Activated CD4-positive, alpha-beta T cell treated with anti-CD3 and anti-CD28 coated beads, Interleukin-2, amount 50 U/mL, for 24 hours (primary cell): Measurements from ENCODE around the gene FBXO47.

ENCODE experiments used
- DNase-seq, 2 donors: peaks; one replicate each; pipeline ENCODE4 v3.0.0-alpha.2; 2020; ENCODE audit warnings: low read depth in 1 of 2, low spot score in 1 of 2

Gene FBXO47, protein sequence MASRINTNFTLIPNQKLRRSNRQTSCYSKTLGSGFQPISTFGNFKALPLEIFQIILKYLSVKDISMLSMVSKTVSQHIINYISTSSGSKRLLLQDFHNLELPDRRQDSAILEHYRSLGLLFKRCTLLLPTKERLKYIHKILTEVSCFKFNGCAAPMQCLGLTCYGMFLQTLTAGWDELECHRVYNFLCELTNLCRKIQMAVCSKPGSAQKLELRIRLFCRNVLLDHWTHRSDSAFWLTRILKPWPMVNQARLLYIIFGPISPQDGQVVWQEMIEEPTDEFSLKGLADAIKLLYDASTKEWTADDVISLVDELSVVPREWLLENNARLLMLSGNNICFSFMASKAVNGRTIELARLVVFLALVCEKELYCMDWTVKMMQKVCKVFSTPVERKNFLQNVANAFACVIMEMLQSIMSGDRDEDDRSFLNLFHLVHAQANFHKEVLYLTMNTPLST

DNA sequence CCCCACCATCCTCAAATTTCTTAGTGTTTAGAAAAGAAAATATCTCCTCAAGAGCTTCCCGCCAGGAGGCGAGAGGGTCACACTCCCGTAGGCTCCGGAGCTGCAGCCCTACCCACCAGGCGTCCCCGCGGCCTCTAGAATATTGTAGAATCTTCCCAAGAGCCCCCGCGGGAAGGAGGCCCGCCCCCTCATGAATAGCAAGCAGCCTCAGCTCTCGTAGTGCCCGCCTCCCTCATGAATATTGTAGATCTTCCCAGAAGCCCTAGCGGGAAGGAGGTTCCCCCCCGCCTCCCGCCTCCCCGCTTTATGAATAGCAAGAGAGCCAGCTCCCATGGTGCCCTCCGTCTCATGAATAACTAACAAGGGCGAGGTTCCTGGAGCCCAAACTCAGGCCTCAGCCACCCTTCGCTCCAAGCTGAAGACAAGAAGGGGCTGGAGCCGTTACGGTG is at the start of gene FBXO47:
Gene FBXO47 (minus strand): TSS at position 114 of the 449 bp plus-strand sequence. CDS start 4,378 bp downstream, outside the sequence.
- DNase-seq: peak; percentile 52 to 82

DNA sequence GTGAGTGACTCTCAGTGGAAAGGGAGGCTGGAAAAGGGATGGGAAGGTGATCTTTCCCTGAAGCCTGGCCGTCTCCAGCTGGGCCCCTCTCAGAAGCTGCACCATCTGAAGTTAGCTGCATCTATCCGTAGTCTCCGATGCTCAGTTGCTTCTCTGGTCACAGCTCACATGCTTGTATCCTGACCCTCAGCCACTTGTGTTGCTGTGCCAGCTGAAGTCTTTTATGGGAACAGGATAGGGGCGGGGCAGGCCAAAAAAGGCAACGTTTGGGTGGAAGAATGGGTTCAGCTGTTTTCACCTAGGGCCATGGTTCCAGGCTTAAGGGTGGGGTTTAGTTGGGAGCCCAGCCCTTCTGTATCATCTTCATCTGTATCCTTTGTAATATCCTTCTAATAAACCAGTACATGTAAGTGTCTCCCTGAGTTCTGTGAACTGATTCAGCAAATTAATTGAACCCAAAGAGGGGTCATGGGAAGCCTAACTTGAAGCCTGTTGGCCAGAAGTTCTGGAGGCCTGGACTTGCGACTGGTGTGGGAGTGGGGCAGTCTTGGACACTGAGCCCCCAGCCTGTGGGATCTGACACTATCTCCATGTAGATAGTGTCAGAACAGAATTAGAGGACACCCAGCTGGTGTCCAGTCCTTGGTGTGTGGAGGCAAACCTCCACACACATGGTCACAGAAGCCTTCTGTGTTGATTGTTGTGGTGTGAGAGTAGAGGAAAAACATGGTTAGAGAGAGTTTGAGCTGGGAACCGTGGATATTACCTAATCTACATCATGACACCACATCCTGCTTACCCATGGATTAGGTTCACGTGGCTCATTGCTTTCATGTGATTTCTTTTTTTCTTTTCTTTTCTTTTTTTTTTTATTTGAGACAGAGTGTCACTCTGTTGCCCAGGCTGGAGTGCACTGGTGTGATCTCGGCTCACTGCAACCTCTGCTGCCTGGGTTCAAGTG is 49.3 kb upstream of the FBXO47 start:
- no peak for DNase-seq

DNA sequence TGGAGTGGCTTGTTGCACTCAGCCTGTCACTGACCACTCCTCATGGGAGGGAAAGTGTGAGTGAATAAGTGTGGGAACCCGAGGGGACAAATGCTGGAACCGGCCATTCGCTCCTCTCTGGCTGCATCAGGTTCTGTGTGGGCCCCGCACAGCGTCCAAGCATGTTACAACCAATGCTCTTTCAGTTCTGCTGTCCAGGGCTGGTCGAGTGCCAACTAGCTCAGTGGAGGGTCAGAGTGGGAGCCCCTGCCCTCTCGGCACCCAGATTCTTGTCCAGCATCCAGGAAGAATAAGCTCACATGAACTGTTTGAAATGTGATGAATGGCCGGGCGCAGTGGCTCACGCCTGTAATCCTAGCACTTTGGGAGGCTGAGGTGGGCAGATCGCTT is 48.3 kb upstream of the FBXO47 start:
- no peak for DNase-seq

DNA sequence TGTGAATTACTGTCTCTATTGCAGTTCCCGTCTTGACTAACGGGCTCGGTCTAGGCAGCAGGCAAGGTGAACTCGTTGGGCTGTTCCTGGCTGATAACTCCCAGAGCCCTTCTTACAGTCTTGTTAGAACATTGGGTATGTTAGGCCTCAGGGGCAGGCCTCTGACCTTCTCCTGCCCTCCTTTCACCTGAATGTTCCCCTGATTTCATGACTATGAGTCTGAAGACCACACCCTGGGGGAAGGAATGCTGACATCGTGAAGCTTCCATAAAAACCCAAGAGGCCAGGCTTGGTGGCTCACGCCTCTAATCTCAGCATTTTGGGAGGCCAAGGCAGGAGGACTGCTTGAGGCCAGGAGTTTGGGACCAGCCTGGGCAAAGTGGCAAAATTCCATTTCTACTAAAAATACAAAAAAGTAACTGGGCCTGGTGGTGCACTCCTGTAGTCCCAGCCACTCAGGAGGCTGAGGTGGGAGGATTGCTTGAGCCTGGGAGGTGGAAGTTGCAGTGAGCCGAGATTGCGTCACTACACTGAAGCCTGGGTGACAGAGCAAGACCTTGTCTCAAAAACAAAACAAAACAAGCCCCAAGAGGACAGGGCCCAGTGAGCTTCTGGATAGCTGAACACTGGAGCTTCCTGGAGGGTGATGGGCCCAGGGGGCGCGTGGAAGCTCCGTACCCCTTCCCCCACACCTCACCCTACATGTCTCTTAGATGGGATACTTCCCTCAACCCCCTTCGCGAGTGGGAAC is 47.8 kb upstream of the FBXO47 start:
- no peak for DNase-seq

DNA sequence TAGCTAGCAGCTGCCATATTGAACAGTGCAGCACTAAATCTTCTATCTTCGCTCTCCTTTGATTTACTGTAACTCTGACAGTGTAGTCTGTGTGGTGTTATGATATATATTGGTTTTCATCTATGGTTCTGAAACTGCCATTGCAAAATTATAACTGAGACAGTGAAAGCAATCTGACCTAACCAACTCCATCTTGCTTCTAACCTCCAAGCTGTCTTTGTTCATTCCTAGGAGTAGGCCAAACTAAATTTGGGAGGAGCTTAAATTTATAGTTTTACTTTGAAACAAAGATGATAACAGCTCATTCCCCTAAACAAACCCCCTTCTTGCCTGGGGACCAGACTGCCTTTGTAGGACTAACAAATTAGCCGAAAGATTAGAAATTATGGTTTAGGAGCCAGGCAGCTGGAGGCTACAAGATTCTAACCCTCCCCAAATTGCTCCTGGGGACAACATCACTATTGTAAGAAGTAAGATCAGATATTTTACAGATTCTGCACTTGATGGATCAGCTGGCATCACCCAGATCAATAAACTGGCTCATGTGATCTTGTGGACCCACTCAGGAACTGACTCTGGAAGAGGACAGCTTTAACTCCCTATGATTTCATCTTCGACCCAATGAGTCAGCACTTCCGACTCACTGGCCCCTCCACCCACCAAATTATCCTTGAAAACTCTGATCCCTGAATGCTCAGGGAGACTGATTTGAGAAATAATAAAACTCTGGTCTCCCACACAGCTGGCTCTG is 47.0 kb upstream of the FBXO47 start:
- no peak for DNase-seq

DNA sequence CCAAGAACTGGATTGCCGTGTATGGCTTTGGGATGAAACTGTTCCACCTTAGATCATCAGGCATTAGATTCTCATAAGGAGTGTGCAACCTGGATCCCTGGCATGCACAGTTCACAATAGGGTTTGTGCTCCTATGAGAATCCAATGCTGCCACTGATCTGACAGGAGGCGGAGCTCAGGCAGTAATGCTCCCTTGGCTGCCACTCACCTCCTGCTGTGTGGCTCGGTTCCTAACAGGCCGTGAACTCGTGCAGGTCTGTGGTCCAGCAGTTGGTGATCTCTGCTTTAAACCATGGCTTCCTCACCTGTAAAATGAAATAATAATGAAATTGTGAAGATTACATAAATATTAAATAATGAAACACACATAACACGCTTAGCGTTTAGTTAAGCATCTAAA is 45.5 kb upstream of the FBXO47 start:
- DNase-seq: no peak

DNA sequence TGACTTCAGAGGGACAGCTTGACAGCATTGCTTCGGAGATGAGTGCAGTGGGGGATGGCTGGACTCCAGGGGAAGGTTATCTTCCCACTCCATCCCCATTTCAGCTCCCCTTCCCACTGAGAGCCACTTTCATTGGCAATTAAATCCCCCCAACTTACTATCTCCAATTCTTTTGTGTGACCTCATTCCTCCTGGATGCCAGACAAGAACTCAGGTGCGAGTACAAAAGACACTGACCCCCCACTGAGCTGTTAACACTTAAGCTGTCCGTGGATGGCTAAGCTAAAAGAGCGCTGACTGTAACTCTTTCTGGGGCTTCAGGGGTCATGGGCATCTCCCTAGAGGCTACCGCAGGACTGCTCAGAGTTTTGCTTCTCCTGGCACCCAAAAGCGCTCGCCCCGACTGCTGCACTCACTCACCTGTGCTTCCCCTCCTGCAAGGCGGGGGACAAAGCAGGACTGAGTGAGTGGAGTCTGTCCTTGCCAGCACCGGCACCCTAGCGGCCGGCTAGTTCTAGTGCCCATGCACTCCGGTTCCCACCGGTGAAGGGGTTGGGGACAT is 44.8 kb upstream of the FBXO47 start:
- no peak for DNase-seq

DNA sequence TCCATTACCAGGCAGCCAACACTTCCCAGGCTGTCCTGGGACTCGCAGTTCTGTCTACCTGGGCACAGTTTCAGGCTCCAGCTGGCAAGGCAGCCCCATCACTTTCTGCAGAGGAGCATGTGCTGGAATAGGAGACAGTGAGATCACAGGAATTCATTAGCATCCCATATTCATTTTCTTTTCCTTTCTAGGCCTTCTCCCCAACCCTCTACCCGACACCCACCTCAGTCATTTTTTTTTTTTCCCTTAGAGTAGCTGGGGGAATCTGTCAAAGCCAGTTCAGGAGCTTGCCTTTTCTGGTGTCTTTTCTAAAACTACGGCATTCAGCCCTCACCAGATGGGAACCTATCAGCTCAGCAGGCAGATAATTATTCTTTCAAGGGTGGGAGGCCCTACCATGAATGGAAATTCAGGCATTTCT is 42.4 kb upstream of the FBXO47 start:
- DNase-seq: no peak

DNA sequence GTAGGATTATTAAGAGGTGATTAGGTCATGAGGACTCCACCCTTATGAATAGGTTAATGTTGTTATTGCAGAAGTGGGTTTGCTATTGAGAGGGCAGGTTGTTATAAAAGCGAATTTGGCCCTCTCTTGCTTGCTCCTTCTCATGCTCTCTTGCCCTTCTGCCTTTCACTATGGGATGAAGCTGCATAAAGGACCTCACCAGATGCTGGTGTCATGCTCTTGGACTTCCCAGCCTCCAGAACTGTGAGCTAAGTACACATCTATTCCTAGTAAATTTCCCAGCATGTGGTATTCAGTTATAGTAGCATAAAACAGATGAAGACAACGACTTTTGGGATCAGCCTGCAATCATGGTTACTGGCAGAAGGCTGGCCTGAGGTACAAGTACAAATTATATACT is 41.4 kb upstream of the FBXO47 start:
- no peak for DNase-seq

DNA sequence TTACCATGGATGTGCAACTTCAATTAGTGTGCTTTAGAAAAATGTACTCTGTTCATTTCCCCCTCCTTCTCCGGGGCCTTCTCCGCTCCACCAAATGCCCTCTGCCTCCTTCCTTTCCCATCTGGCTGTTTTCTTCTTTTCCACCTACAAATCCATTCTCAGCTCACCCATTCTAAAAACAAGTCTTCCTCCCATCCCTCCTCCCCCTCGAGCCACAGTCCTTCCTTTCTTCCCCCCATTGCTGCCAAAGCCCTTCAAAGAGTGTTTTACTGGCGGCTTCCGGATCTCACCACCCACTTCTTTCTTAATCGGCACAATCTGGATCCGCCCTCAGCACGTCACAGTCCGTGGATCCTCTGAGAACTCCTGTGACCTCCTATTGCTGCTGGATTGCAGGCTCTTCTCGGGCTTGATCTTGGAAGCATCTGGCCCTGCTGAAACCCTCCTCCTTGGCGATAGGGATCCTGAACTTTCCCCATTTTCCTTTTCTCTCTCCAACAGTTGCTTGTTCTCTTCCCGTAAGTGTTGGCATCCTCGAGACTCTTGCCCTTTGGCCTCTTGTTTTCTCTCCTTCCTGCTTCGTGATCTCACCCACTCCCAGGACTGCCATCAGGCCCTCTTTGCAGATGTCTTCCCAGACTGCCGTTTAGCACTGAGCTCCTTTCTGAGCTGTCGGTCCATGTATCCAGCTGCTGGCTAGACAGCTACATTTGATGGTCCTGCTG is 36.0 kb upstream of the FBXO47 start:
- peak in 1 of 2 donors; percentile 30 for DNase-seq

DNA sequence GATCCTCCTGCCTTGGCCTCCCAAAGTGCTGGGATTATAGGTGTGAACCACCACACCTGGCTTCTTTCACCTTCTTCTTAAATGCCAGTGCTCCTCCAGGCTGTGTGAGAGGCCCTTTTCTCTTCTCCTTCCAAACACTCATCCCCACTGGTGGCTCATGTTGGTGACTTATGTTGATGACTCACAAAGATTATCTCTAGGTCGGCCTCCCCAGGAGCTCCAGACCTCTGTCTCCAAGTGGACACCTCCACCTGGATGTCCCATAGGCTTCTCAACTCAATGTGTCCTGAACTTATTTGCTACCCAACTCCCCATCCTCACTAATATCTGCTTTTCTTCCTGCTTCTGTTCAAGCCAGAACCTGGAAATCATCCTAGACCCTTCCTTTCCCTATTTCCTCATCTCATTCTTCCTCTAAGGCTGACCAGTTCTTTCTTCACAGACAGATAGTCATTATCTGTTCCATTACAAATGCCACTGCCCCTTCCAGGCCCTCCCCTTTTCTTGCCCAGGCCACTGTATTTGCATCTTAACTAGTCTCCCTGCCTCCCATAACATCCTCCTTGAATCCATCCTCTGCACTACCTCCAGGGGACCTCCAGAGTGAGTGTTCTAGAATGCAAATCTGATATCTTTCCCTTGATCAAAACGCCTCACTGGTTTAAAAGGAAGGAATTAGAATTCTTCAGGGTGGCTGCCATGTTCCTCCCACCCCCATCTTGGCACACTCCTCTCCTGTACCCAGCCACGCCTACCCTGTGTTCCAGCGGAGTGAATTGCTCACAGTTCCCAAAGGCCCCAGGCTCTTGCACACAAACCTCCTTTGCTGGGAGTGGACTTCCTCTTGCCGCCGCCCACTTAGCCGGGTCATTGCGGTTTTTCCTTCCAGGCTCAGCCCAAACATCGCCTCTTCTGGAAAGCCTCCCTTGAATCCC is 34.8 kb upstream of the FBXO47 start:
- DNase-seq: no peak

DNA sequence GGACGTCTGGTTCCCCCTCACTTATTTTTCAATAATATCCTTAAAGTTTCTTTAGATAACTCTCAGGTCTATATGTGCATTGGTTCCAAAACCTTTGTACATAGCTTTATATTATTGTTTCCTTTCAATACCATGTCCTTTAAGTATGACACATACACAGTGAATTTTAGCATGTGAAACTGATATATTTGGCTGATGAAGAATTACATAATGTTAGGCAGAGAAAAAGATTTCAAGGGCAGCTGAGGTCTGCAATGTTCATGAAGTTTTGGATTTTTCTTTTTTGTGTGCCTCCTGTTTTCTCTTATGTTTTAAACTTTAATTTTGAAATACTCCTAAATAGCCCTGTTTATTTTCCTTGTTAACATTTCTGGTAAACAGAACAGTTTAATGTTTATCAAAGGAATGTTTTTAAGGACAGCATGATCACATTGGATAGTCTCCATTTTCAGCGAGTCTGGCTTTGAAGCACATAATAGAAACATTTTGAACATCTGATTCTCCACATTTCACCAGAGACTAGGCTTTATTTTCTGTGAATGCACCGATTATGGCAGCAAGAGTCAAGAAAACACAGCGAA is 32.9 kb upstream of the FBXO47 start:
- DNase-seq: no peak

DNA sequence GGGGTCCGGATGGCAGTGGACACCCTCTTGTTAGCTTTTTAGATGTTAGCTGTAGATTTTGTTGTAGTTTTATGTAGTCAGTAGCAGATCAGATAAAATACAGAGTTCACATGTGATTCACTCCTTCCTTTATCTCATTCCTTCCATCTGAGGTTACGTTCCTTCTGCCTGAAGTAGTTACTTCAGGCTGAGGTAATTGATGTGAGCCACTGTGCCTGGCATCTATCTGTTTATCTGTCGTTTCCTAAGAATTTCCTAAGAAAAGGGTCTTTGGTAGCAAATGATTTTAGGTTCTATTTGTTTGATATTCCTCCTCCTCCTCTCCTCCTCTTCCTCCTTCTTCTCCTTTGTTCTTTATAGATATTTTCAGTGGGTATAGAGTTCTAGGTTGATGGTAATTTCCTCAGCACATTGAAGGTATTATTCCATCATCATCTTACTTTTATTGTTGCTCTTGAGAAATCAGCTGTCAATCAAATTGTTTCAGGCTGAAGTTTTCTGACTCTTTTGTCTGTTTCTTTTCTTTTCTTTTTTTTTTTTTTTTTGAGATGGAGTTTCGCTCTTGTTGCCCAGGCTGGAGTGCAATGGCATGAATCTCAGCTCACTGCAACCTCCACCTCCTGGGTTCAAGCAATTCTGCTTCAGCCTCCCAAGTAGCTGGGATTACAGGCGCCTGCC is 29.6 kb upstream of the FBXO47 start:
- no peak for DNase-seq

DNA sequence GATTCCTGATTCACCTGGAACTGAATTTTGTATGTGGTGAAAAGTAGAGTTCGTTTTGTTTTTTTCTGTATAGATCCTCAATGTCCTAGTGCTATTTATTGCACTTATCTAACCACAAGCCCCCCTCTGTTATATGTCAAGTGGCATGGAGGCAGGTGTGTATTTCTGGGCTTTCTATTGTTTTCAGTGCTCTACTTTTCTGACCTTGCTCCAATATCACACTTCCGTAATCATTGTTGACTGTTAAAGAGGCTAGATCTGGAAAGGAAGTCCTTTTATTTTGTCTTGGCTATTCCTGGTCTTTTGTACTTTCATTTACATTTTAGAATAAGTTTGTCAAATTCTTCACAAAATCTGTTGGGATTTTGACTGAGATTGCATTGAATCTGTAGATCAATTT is 26.8 kb upstream of the FBXO47 start:
- no peak for DNase-seq

DNA sequence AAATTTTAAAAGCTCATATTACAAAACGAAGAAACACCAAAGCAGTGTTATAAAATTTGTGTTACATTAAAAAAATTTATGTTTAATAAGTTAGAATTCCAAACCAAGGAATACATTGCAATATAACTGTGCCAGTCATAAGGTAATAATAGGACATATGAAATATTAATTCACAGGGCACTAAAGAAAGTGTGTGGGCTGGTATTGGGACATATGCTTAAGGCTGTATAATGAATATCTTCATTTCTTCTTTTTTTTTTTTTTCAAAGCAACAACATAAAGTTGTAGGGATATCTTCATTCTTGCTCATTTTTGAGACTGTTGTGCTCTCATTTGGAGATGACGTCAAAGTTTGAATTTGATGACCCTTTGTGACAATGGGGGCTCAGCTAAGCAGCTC is 17.5 kb upstream of the FBXO47 start:
- DNase-seq: no peak

DNA sequence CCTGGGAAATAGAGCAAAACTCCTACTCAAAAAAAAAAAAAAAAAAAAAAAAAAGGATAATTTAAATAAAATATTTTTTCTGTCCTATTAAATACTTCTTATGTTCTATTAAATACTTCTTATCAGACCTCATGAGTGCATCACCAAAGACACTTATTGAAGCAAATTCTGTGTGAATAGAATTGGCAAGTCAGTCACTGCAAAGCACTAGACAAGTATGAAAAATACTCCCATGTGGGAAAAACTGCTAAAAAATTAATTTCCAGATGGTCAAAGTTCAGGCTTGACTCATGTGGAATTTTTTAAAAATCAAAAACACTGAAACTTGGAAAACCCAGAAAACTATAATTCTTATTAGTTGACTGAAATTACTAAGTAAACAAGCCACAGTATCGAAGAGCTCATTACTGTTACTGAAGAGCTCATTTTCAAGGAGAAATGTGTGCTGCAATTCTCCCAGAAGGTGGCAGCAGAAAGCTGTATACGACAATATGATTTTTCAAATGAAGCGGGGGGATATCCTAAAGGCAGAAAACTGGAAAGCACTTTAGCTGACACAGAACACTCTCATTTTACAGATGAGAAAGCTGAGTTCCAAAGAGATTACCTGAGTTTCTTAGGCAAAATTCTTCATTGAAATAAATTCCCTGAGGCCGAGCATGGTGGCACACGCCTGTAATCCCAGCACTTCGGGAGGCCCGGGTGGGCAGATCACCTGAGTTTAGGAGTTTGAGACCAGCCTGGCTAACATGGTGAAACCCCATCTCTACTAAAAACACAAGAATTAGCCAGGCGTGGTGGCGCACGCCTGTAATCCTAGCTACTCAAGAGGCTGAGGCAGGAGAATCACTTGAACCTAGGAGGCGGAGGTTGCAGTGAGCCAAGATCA is 15.9 kb upstream of the FBXO47 start:
- peak in 1 of 2 donors; percentile 56 for DNase-seq
